Astrocyte (in vitro differentiated cells and primary cell): ENCODE measurements around the gene GGCX. TPM values are rescaled to one million over a fixed set of nuclear protein-coding genes. Genes with fewer than 3 reads are reported as not detected.

ENCODE experiments used
- DNase-seq: peaks from one replicate; pipeline ENCODE4 v3.0.0-alpha.2; 2010; ENCODE audit warnings: low read depth
- FAIRE-seq: peaks from 2 replicates; lab custom pipeline; 2011; peaks lifted over from hg19 to GRCh38; lab: Jason Lieb, UNC
- H2AFZ ChIP-seq: 2 replicates; pipeline ENCODE4 v1.6.0; 2012; ENCODE audit warnings: low read depth, low read length, inconsistent platforms
- H3K27ac ChIP-seq: 2 replicates; pipeline ENCODE4 v1.5.1; 2011; ENCODE audit warnings: low read depth, low read length, inconsistent platforms
- H3K27me3 ChIP-seq: 2 replicates; pipeline ENCODE4 v1.6.0; 2011; ENCODE audit warnings: low read length, inconsistent platforms; ENCODE audit not compliant: insufficient read depth
- H3K36me3 ChIP-seq: 2 replicates; pipeline ENCODE4 v1.5.1; 2011; ENCODE audit warnings: low read length, inconsistent platforms; ENCODE audit not compliant: insufficient read depth
- H3K4me1 ChIP-seq: 2 replicates; pipeline ENCODE4 v1.5.1; 2011; ENCODE audit warnings: low read length, inconsistent platforms; ENCODE audit not compliant: insufficient read depth
- H3K4me2 ChIP-seq: 2 replicates; pipeline ENCODE4 v1.6.0; 2012; ENCODE audit warnings: low read length, inconsistent platforms
- H3K4me3 ChIP-seq: 2 replicates; pipeline ENCODE4 v1.5.1; 2011; ENCODE audit warnings: low read depth, mild to moderate bottlenecking, low read length, inconsistent platforms; ENCODE audit not compliant: insufficient read depth
- H3K79me2 ChIP-seq: 2 replicates; pipeline ENCODE4 v1.6.0; 2012; ENCODE audit warnings: mild to moderate bottlenecking, low read length, inconsistent platforms; ENCODE audit not compliant: insufficient read depth
- H3K9ac ChIP-seq: 2 replicates; pipeline ENCODE4 v1.6.0; 2012; ENCODE audit warnings: mild to moderate bottlenecking, low read length, inconsistent platforms
- H3K9me3 ChIP-seq: 2 replicates; pipeline ENCODE4 v1.5.1; 2012; ENCODE audit warnings: low read depth, mild to moderate bottlenecking, low read length, inconsistent platforms; ENCODE audit not compliant: insufficient read depth
- H4K20me1 ChIP-seq: 2 replicates; pipeline ENCODE4 v1.6.0; 2012; ENCODE audit warnings: low read length, inconsistent platforms; ENCODE audit not compliant: insufficient read depth
- H3K27ac Mint-ChIP-seq: one replicate; pipeline ENCODE4 v1.8.0; 2021; ENCODE audit warnings: mild to moderate bottlenecking, mixed read lengths; ENCODE audit not compliant: unreplicated experiment
- H3K27me3 Mint-ChIP-seq: one replicate; pipeline ENCODE4 v1.8.0; 2021; ENCODE audit warnings: low read depth, mixed read lengths; ENCODE audit not compliant: unreplicated experiment
- H3K36me3 Mint-ChIP-seq: one replicate; pipeline ENCODE4 v1.8.0; 2021; ENCODE audit warnings: low read depth, mixed read lengths; ENCODE audit not compliant: unreplicated experiment
- H3K4me1 Mint-ChIP-seq: one replicate; pipeline ENCODE4 v1.8.0; 2021; ENCODE audit warnings: low read depth, mixed read lengths; ENCODE audit not compliant: unreplicated experiment
- H3K4me3 Mint-ChIP-seq: one replicate; pipeline ENCODE4 v1.8.0; 2021; ENCODE audit warnings: mild to moderate bottlenecking, moderate library complexity, mixed read lengths; ENCODE audit not compliant: unreplicated experiment
- H3K9me3 Mint-ChIP-seq: one replicate; pipeline ENCODE4 v1.8.0; 2021; ENCODE audit warnings: mild to moderate bottlenecking, mixed read lengths; ENCODE audit not compliant: unreplicated experiment
- EZH2 ChIP-seq: IDR thresholded peaks from 2 replicates; pipeline ENCODE4 v1.6.1; 2012; ENCODE audit warnings: mild to moderate bottlenecking, low read length, inconsistent platforms; ENCODE audit not compliant: insufficient read depth
- total RNA-seq: library from RNA; stranded (reverse); gene quantifications from 2 replicates; pipeline ENCODE4 v1.2.1, GENCODE V29; 2021
- TF ChIP-seq, protein P1 (sequence below): IDR thresholded peaks from 2 replicates; pipeline ENCODE4 v1.5.1; 2011; ENCODE audit warnings: low read depth, mild to moderate bottlenecking, inconsistent platforms, low read length, moderate library complexity; ENCODE audit not compliant: insufficient read depth

Gene GGCX
- total RNA-seq, 1 donor from 2014 or later: 79.0 TPM

GRCh38 chr2:85597241-85597640 is 35.9 kb upstream of the GGCX start:
- H3K27ac ChIP-seq: no peak overlapping the region
- no peak overlapping the region for H3K4me3 ChIP-seq
- H3K36me3 ChIP-seq: peaks cover 8% of the 10 kb centered on the region
- H3K4me2 ChIP-seq: peak overlapping the region; percentile 88
- TF ChIP-seq, protein P1, sequence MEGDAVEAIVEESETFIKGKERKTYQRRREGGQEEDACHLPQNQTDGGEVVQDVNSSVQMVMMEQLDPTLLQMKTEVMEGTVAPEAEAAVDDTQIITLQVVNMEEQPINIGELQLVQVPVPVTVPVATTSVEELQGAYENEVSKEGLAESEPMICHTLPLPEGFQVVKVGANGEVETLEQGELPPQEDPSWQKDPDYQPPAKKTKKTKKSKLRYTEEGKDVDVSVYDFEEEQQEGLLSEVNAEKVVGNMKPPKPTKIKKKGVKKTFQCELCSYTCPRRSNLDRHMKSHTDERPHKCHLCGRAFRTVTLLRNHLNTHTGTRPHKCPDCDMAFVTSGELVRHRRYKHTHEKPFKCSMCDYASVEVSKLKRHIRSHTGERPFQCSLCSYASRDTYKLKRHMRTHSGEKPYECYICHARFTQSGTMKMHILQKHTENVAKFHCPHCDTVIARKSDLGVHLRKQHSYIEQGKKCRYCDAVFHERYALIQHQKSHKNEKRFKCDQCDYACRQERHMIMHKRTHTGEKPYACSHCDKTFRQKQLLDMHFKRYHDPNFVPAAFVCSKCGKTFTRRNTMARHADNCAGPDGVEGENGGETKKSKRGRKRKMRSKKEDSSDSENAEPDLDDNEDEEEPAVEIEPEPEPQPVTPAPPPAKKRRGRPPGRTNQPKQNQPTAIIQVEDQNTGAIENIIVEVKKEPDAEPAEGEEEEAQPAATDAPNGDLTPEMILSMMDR: no peak
- TF ChIP-seq EZH2: no peak
- H3K9ac ChIP-seq: peak overlapping the region; percentile 95
- H3K27me3 Mint-ChIP-seq: no peaks in the 10 kb centered on the region
- peak overlapping the region; percentile 34 for H3K27ac Mint-ChIP-seq
- H3K79me2 ChIP-seq: peaks cover 34% of the 10 kb centered on the region
- DNase-seq (no peak), FAIRE-seq (no peak)
- H3K4me1 Mint-ChIP-seq: peaks cover 14% of the 10 kb centered on the region
- no peaks in the 10 kb centered on the region for H3K9me3 ChIP-seq
- peak overlapping the region; percentile 100 for H3K4me3 Mint-ChIP-seq
- H4K20me1 ChIP-seq: peaks cover 24% of the 10 kb centered on the region
- peaks cover 10% of the 10 kb centered on the region for H3K36me3 Mint-ChIP-seq
- no peaks in the 10 kb centered on the region for H3K27me3 ChIP-seq
- no peak overlapping the region for H2AFZ ChIP-seq
- H3K4me1 ChIP-seq: peaks cover 21% of the 10 kb centered on the region
- no peaks in the 10 kb centered on the region for H3K9me3 Mint-ChIP-seq

GRCh38 chr2:85596486-85597143 is 35.3 kb upstream of the GGCX start:
- Mint-ChIP-seq H3K36me3 (peaks cover 10% of the 10 kb centered on the region), H3K27ac (no peak overlapping the region), H3K9me3 (no peaks in the 10 kb centered on the region), H3K4me1 (peaks cover 17% of the 10 kb centered on the region), H3K4me3 (peak overlapping the region; percentile 100), H3K27me3 (no peaks in the 10 kb centered on the region)
- Histone ChIP-seq H3K9ac (peak overlapping the region; percentile 95), H3K9me3 (no peaks in the 10 kb centered on the region), H4K20me1 (peaks cover 24% of the 10 kb centered on the region), H3K4me2 (peak overlapping the region; percentile 88), H3K79me2 (peaks cover 36% of the 10 kb centered on the region), H3K4me3 (peak overlapping the region; percentile 93), H3K27me3 (no peaks in the 10 kb centered on the region), H3K27ac (peak overlapping the region; percentile 94), H3K4me1 (peaks cover 21% of the 10 kb centered on the region), H2AFZ (no peak overlapping the region), H3K36me3 (peaks cover 8% of the 10 kb centered on the region)
- FAIRE-seq (no peak), DNase-seq (no peak)
- TF ChIP-seq, protein P1: no peak
- no peak for TF ChIP-seq EZH2

DNA sequence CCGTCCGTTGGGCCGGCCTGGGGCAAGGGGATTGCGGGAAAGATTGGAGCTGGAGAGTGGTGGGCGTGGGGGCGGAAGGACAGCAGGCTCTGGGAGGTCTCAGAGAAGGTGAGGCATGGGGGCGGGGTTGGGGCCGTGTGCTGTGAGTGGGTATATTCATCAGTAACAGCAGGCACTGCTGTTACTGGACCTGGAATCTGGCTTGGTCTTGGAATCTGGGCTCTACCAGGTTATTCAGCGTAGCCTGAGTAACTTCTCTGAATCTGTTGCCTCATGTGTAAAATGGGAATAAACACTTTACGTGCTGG is 34.7 kb upstream of the GGCX start:
- peak overlapping the region; percentile 94 for H3K27ac Mint-ChIP-seq
- peaks cover 30% of the 10 kb centered on the region for H3K79me2 ChIP-seq
- H3K9me3 Mint-ChIP-seq: peaks cover 3% of the 10 kb centered on the region

More for the DNA sequence above, 34.7 kb upstream of the GGCX start:
- H4K20me1 ChIP-seq: peaks cover 24% of the 10 kb centered on the region
- H3K9me3 ChIP-seq: no peaks in the 10 kb centered on the region
- H3K27ac ChIP-seq: peak overlapping the region; percentile 94
- H3K27me3 ChIP-seq: no peaks in the 10 kb centered on the region
- Mint-ChIP-seq H3K4me3 (peak overlapping the region; percentile 100), H3K27me3 (no peaks in the 10 kb centered on the region), H3K4me1 (peaks cover 23% of the 10 kb centered on the region), H3K36me3 (peaks cover 10% of the 10 kb centered on the region)
- peaks cover 8% of the 10 kb centered on the region for H3K36me3 ChIP-seq
- no peak for DNase-seq
- no peak for TF ChIP-seq EZH2
- TF ChIP-seq, protein P1: no peak
- FAIRE-seq: no peak
- H3K4me2 ChIP-seq: peak overlapping the region; percentile 88
- peaks cover 24% of the 10 kb centered on the region for H3K4me1 ChIP-seq
- peak overlapping the region; percentile 95 for H3K9ac ChIP-seq
- peak overlapping the region; percentile 77 for H2AFZ ChIP-seq
- peak overlapping the region; percentile 93 for H3K4me3 ChIP-seq
